ENCODE measurements around the gene CADM1. TPM values are rescaled to one million over a fixed set of nuclear protein-coding genes. Genes with fewer than 3 reads are reported as not detected.

The CADM1 gene
- total RNA-seq, 2 donors from 2014 or later, result 2.5 to 5.5 TPM

- no peak for DNase-seq (ENCODE audit: low spot score)
- intact Hi-C loops (cut with DNase I), result no loop called here
Measured at GRCh38 chr11:115127790-115128189, 376.4 kb downstream of the CADM1 start.

GRCh38 chr11:115126515-115127208, 377.6 kb downstream of the CADM1 start:
- intact Hi-C loops (cut with DNase I), result no loop called here
- no peak for DNase-seq (ENCODE audit: low spot score)

- no peak for DNase-seq (ENCODE audit: low spot score)
- intact Hi-C loops (cut with DNase I), result no loop called here
Measured at GRCh38 chr11:115126092-115126491, 378.1 kb downstream of the CADM1 start.

- intact Hi-C loops (cut with DNase I), result no loop called here
- DNase-seq (ENCODE audit: low spot score), result no peak
Measured at GRCh38 chr11:115124786-115125185, 379.4 kb downstream of the CADM1 start.

- intact Hi-C loops (cut with DNase I), result no loop called here
- DNase-seq (ENCODE audit: low spot score), result no peak
Measured at GRCh38 chr11:115123641-115124040, 380.6 kb downstream of the CADM1 start.

GRCh38 chr11:115122274-115122673, 381.9 kb downstream of the CADM1 start:
- no peak for DNase-seq (ENCODE audit: low spot score)
- intact Hi-C loops (cut with DNase I), result no loop called here

Measured in posterior vena cava (tissue), 2 donors.